Measurements from ENCODE around the gene DUOX2.

Gene DUOX2

GRCh38 chr15:45114076-45114750 lies at the start of gene DUOX2, which contains the start of gene DUOXA2:
Gene DUOX2 (minus strand): TSS chr15:45114172. CDS start chr15:45113411, 761 bp downstream.
Gene DUOXA2 (plus strand): TSS chr15:45114326. CDS start chr15:45114606, 280 bp downstream.
- no peak for DNase-seq

DNA sequence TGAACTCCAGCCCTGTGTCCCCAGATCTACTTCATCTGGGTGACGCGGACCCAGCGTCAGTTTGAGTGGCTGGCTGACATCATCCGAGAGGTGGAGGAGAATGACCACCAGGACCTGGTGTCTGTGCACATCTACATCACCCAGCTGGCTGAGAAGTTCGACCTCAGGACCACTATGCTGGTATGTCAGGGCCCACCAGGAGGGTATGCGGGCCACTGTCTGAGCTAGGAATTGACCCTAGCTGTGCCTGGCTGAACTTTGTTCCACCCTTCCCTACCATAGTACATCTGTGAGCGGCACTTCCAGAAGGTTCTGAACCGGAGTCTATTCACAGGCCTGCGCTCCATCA lies 49.5 kb upstream of the DUOX2 start:
- DNase-seq, result no peak

DNA sequence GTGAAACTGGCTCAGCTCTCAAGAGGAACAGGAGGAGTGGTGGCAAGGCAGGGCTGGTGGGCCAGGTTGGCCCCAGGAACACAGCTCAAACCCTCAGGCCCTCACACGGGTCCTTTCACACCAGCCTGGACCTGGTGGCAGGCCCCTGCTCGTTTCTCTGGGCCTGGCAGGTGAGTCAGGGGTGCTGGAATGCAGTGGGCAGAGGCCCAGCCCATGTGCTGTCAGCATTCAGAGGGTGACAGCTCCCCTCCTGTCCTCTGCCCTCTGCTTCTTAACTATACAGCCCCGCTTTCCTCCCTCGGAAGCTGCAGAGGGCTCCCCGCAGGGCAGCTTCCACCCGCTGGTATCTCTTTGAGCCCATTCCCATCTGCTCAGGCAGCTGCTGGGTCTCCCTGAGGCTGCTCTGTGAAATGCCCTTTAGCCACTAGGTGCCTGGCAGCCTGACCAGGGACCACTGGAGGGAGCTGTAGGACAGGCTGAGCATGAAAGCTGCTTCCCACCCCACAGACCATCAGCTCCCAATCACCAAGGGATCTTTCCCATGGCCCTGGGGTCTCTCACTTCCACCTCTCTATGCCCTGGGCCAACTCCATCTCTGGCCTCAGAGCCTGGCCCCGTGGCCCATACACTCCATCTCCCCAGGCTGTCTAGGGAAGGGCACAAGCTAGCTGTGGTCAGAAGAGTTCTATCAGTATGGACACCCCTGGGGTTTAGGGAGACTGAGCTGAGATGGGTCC lies 49.0 kb upstream of the DUOX2 start:
- DNase-seq, result peak; percentile 68

DNA sequence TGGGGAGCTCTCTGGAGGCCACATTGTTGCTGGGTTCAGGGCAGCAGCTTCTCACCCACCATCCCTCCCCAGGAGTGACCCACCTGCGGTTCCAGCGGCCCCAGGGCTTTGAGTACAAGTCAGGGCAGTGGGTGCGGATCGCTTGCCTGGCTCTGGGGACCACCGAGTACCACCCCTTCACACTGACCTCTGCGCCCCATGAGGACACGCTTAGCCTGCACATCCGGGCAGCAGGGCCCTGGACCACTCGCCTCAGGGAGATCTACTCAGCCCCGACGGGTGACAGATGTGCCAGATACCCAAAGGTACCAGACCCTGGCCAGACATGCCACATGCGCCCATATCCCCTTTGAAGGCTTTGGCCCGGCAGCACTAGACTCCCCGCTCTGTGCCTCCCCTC lies 47.7 kb upstream of the DUOX2 start:
- no peak for DNase-seq

- DNase-seq, result peak; percentile 50
Measured at GRCh38 chr15:45157974-45158373, 44.0 kb upstream of the DUOX2 start.

DNA sequence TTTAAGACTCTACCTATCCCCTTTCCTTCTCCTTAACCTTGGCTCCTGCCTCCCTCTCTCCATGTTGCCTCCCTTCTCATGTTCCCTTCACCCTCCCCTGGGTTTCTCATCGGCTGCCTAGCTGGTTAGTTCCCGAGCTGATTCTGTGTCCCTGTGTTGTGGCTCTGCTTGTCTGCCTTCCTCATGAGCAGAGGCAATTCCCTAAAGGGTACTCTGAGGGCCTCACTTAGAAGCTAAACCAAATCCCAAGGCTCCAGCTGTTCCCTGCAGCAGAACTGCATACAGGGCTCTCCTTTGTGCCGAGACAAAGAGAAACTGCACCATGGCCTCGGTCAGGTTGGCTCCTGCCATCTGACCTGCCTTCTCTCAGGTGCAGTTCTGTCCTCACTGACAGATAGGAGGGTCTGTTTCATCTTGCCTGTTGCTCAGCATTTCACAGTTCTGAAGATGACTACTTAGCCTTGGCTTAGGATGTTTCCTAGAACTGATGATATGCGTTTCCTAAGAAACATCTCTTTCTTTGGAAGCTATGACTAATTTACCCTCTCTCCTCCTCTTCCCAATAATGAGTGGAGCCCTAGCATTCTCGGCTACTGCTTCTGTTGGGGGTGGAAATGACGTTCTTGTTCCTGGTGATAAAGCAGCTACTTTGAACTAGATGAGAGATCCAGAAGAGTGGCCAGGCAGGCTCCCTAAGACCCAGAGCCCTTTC lies 42.9 kb upstream of the DUOX2 start:
- peak; percentile 21 for DNase-seq

- no peak for DNase-seq
Measured at GRCh38 chr15:45155739-45156138, 41.8 kb upstream of the DUOX2 start.

GRCh38 chr15:45151998-45152828 lies 38.2 kb upstream of the DUOX2 start:
- DNase-seq, result no peak

- no peak for DNase-seq
Measured at GRCh38 chr15:45150997-45151396, 37.0 kb upstream of the DUOX2 start.

DNA sequence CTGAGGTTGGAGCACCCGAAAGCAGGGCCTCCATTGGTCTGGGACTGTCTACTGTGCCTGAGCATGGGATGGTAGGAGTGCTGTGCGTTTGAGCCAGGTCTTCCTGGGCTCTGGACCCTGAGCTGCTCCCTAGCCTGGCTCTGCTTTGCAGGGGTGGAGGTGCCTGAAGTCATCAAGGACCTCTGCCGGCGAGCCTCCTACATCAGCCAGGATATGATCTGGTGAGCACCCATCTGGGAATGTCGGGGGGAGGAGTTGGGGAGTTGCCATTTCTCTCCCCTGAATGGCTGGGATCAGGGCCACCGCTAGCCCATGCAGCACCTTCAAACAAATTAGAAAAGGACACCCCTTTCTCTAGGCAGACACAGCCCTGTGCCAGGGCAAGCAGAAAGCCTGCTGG lies 36.5 kb upstream of the DUOX2 start:
- DNase-seq, result no peak

DNA sequence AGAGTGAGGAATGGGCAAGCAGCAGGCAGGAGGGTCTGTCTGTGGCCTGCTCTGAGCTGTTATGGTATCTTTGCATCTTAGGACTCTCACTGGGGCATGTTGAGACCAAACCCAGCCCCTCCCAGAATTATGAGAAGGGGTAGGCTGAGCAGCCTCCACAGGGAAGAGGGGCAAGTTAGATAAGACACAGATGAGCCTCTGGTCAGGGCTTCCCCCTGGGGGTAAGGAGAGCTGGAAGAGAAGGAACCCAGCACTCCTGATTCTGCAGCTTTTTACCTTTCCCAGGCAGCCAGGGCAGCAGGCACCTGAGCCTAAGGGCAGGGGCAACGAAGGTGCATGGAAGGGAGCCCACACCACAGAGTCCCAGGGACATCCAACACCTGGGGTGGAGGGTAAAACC lies 35.1 kb upstream of the DUOX2 start:
- no peak for DNase-seq

- DNase-seq, result no peak
Measured at GRCh38 chr15:45148076-45149059, 34.4 kb upstream of the DUOX2 start.

DNA sequence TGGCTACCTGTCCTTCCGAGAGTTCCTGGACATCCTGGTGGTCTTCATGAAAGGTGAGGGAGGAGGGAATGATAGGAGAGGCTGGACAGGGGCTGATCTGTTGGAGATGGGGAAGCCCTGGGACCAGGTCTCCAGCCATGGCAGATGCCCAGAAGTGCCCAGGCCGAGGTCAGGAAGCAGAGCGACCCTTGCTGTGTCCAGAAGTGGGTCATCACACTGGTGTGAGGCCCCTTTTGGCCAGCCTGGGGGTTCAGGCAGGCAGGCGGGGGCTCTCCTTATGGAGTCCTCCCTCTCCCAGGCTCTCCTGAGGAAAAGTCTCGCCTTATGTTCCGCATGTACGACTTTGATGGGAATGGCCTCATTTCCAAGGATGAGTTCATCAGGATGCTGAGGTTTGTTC lies 33.6 kb upstream of the DUOX2 start:
- no peak for DNase-seq

DNA sequence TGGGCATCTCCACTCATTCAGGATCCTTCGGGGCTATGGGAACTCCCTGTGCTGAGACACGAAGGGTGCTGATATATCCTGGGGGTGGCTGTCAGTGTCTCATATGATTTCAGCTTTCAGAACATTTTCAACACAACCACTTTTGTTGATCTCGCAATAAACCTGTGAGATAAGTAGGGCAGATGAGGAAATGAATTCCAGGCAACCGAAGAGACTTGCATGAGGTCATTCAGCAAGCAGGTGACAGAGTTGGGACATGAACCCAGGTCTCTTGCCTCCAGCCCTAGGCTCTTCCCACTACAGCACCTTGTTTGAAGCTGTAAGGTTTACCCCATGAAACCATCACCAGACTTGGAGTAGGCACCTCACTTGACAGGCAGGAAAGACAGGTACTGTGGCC lies 32.4 kb upstream of the DUOX2 start:
- no peak for DNase-seq

GRCh38 chr15:45144775-45145174 lies 30.8 kb upstream of the DUOX2 start:
- no peak for DNase-seq

GRCh38 chr15:45143946-45144345 lies 30.0 kb upstream of the DUOX2 start:
- no peak for DNase-seq

- no peak for DNase-seq
Measured at GRCh38 chr15:45143056-45143455, 29.1 kb upstream of the DUOX2 start.

- no peak for DNase-seq
Measured at GRCh38 chr15:45141386-45141785, 27.4 kb upstream of the DUOX2 start.

DNA sequence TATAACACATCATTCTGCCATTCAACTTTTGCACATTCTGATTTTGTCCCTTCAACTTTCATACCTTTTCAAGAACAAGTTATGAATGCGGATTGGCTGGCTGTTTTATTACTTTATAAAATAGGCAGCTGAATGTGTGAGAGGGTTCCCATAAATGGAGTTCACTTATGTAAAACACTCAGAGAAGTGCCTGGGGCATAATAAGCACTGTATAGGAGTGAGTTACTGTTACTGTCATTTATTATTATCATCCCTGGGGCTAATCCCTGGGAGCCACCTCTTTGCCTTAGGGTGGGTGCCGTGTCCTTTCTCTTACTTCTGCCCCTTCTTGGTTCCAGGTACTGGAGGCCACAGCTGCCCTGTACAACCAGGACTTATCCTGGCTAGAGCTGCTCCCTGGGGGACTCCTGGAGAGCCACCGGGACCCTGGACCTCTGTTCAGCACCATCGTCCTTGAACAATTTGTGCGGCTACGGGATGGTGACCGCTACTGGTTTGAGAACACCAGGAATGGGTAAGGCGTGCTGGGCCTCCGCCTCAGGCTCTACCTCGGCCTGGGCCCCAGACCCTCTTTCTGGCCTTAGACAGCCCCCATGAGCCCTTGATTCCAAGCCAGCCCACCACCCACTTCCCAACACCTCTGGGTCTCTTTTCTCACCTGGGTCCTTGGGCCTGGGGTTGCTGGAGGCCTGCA lies 26.7 kb upstream of the DUOX2 start:
- DNase-seq, result no peak

DNA sequence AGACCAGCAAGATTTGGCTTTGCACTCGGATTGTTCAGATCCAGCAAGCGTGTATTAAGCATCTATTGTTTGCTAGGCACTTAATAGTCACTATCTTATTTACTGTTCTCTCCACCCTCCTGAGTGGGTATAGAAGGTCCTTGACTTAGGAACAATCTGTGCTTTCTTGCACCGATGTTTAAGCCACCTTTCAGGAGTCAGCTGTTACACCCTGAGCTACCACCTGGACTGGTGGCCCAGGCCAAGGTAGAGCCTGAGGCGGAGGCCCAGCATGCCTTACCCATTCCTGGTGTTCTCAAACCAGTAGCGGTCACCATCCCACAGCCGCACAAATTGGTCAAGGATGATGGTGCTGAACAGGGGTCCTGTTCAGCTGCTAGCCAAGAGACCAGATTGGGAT lies 25.8 kb upstream of the DUOX2 start:
- no peak for DNase-seq

Data from activated CD4-positive, alpha-beta T cell treated with anti-CD3 and anti-CD28 coated beads, Interleukin-10, Interleukin-2, amounts not matched to agents 100 ng/mL and 50 ng/mL, durations not matched to agents 16 hours and 8 hours (primary cell).